H1 (cell line): ENCODE data around the gene PTBP3. TPM values are rescaled to one million over a fixed set of nuclear protein-coding genes. Genes with fewer than 3 reads are reported as not detected.

Experiments used
- CTCF ChIA-PET: fragments of 300-600 bp; sonication (Branson Sonifier 250); formaldehyde crosslinking; loops from one replicate; lab custom pipeline; 2021; ENCODE audit not compliant: partially characterized antibody; lab: Charles Lee
- POLR2A ChIA-PET: fragments of 300-600 bp; sonication (Branson Sonifier 250); formaldehyde crosslinking; loops from one replicate; lab custom pipeline; 2021; ENCODE audit warnings: inconsistent platforms; ENCODE audit not compliant: partially characterized antibody; lab: Charles Lee
- DNase-seq, 2 experiments: peaks; one replicate each; pipeline versions ENCODE4 v3.0.0 to v3.0.0-alpha.2; 2010 to 2022; ENCODE audit warnings: low spot score in 2 of 2, low read depth in 1 of 2, mixed read lengths in 1 of 2
- FAIRE-seq: peaks from 2 replicates; lab custom pipeline; 2011; peaks lifted over from hg19 to GRCh38; lab: Jason Lieb, UNC
- H2AFZ ChIP-seq: 2 replicates; pipeline ENCODE4 v1.8.1; 2012; ENCODE audit warnings: low read length, inconsistent platforms
- H2AK5ac ChIP-seq: 2 replicates; pipeline ENCODE4 v1.6.1; 2013; ENCODE audit warnings: low read depth, low read length
- H2BK120ac ChIP-seq: replicated peaks from 2 replicates; pipeline ENCODE3; 2013; ENCODE audit warnings: low read depth, low read length, inconsistent platforms
- H2BK12ac ChIP-seq: 2 replicates; pipeline ENCODE4 v1.6.1; 2013; ENCODE audit warnings: low read depth, low read length
- H2BK15ac ChIP-seq: 2 replicates; pipeline ENCODE4 v1.6.1; 2013; ENCODE audit warnings: low read length
- H2BK20ac ChIP-seq: 2 replicates; pipeline ENCODE4 v1.6.1; 2013; ENCODE audit warnings: low read length
- H2BK5ac ChIP-seq: 2 replicates; pipeline ENCODE4 v1.6.1; 2013; ENCODE audit warnings: low read depth, low read length
- H3K14ac ChIP-seq: 2 replicates; pipeline ENCODE4 v1.6.1; 2013; ENCODE audit warnings: inconsistent platforms; ENCODE audit not compliant: insufficient read length
- H3K18ac ChIP-seq: 2 replicates; pipeline ENCODE4 v1.6.1; 2013; ENCODE audit warnings: low read length; ENCODE audit errors: extremely low read depth
- H3K23ac ChIP-seq: 2 replicates; pipeline ENCODE4 v1.6.1; 2013; ENCODE audit warnings: inconsistent platforms; ENCODE audit not compliant: insufficient read length
- H3K23me2 ChIP-seq: 2 replicates; pipeline ENCODE4 v1.6.1; 2013; ENCODE audit warnings: low read depth, low read length
- H3K27ac ChIP-seq: 2 replicates; pipeline ENCODE4 v1.6.1; 2011; ENCODE audit warnings: low read depth, low read length, inconsistent platforms
- H3K27me3 ChIP-seq, 4 experiments: replicated peaks in 1 of 4; 1 replicate in 1 of 4; 2 replicates in 3 of 4; pipeline versions ENCODE4 v1.6.1 to v1.8.1; 2011 to 2013; ENCODE audit warnings: low read length in 3 of 4, mild to moderate bottlenecking in 3 of 4, inconsistent platforms in 2 of 4, mixed read lengths in 2 of 4, moderate library complexity in 1 of 4; ENCODE audit not compliant: control insufficient read depth in 3 of 4, insufficient read depth in 3 of 4; ENCODE audit errors: extremely low read depth in 1 of 4
- H3K36me3 ChIP-seq, 4 experiments: 2 replicates each; pipeline versions ENCODE4 v1.6.1 to v1.8.1; 2011 to 2013; ENCODE audit warnings: mild to moderate bottlenecking in 4 of 4, low read length in 3 of 4, moderate library complexity in 2 of 4, control low read depth in 1 of 4, inconsistent platforms in 1 of 4; ENCODE audit not compliant: insufficient read depth in 4 of 4, control insufficient read depth in 2 of 4
- H3K4ac ChIP-seq: replicated peaks from 2 replicates; pipeline ENCODE3; 2013; ENCODE audit warnings: low read length, low read depth, mixed read lengths, inconsistent platforms; ENCODE audit not compliant: insufficient read length
- H3K4me1 ChIP-seq, 4 experiments: replicated peaks in 1 of 4; 1 replicate in 1 of 4; 2 replicates in 3 of 4; pipeline versions ENCODE4 v1.6.1 to v1.8.1; 2011 to 2013; ENCODE audit warnings: low read length in 3 of 4, inconsistent platforms in 2 of 4, mixed read lengths in 1 of 4; ENCODE audit not compliant: insufficient read depth in 4 of 4, control insufficient read depth in 3 of 4
- H3K4me2 ChIP-seq, 2 experiments: 2 replicates each; pipeline versions ENCODE4 v1.6.1 to v1.8.1; 2011 to 2013; ENCODE audit warnings: low read depth in 2 of 2, low read length in 2 of 2, control low read depth in 1 of 2, inconsistent platforms in 1 of 2, mild to moderate bottlenecking in 1 of 2; ENCODE audit not compliant: insufficient read depth in 1 of 2
- H3K4me3 ChIP-seq, 4 experiments: fragments of 200-600, 300-600 bp in 1 of 4; sonication (generic), shearing (Covaris generic), sonication (Bioruptor Twin) in 1 of 4; 2 replicates each; pipeline versions ENCODE4 v1.5.1 to v1.8.1; 2011 to 2016; ENCODE audit warnings: low read length in 4 of 4, low read depth in 3 of 4, control low read depth in 2 of 4, inconsistent platforms in 2 of 4, mild to moderate bottlenecking in 2 of 4, mixed read lengths in 1 of 4, moderate library complexity in 1 of 4; ENCODE audit not compliant: insufficient read depth in 2 of 4; ENCODE audit errors: extremely low read depth in 1 of 4
- H3K56ac ChIP-seq: replicated peaks from 2 replicates; pipeline ENCODE3; 2013; ENCODE audit warnings: low read depth, mild to moderate bottlenecking, mixed read lengths, low read length, inconsistent platforms; ENCODE audit not compliant: insufficient read length
- H3K79me1 ChIP-seq: 2 replicates; pipeline ENCODE4 v1.6.1; 2013; ENCODE audit warnings: low read depth, low read length, control low read depth
- H3K79me2 ChIP-seq, 2 experiments: 2 replicates each; pipeline versions ENCODE4 v1.6.1 to v1.8.1; 2012 to 2013; ENCODE audit warnings: low read length in 2 of 2, mild to moderate bottlenecking in 2 of 2, inconsistent platforms in 1 of 2; ENCODE audit not compliant: insufficient read depth in 2 of 2, control insufficient read depth in 1 of 2
- H3K9ac ChIP-seq, 4 experiments: replicated peaks in 1 of 4; 1 replicate in 1 of 4; 2 replicates in 3 of 4; pipeline versions ENCODE4 v1.6.1 to v1.8.1; 2011 to 2013; ENCODE audit warnings: low read depth in 3 of 4, low read length in 3 of 4, control low read depth in 2 of 4, mild to moderate bottlenecking in 2 of 4, moderate library complexity in 2 of 4, inconsistent platforms in 1 of 4; ENCODE audit errors: extremely low read depth in 1 of 4
- H3K9me3 ChIP-seq, 2 experiments: 2 replicates each; pipeline versions ENCODE4 v1.6.1 to v1.8.1; 2012 to 2013; ENCODE audit warnings: mild to moderate bottlenecking in 2 of 2, moderate library complexity in 2 of 2, control low read depth in 1 of 2, inconsistent platforms in 1 of 2, low read depth in 1 of 2, low read length in 1 of 2, mixed read lengths in 1 of 2; ENCODE audit not compliant: insufficient read depth in 2 of 2
- H4K20me1 ChIP-seq, 2 experiments: replicated peaks in 1 of 2; 2 replicates each; pipeline versions ENCODE3 to v1.8.1; 2011 to 2013; ENCODE audit warnings: inconsistent platforms in 2 of 2, low read length in 2 of 2, mild to moderate bottlenecking in 1 of 2; ENCODE audit not compliant: insufficient read depth in 2 of 2, control insufficient read depth in 1 of 2
- H4K5ac ChIP-seq: 2 replicates; pipeline ENCODE4 v1.6.1; 2013; ENCODE audit warnings: low read length, low read depth, mixed read lengths, inconsistent platforms; ENCODE audit not compliant: insufficient read length
- H4K8ac ChIP-seq: 2 replicates; pipeline ENCODE4 v1.8.0; 2013; ENCODE audit warnings: mild to moderate bottlenecking, moderate library complexity, low read length, inconsistent platforms; ENCODE audit not compliant: insufficient read depth; ENCODE audit errors: extremely low read depth
- H4K91ac ChIP-seq: replicated peaks from 2 replicates; pipeline ENCODE3; 2013; ENCODE audit warnings: low read length, mixed read lengths, inconsistent platforms; ENCODE audit not compliant: insufficient read length
- CHD2 ChIP-seq: IDR thresholded peaks from 2 replicates; pipeline ENCODE4 v1.6.1; 2012; ENCODE audit warnings: low read length, improper control_type of control experiment
- PHF8 ChIP-seq: fragments of 200-600 bp; sonication (generic); conservative IDR thresholded peaks from 2 replicates; pipeline ENCODE4 v1.7.1; 2012; ENCODE audit warnings: low read depth, mild to moderate bottlenecking, inconsistent platforms, low read length, moderate library complexity
- WGBS, 2 experiments: shearing (Covaris generic) in 1 of 2; methylation state at CpG; one replicate each; pipeline versions ENCODE4 v1.1.6 to v1.1.7; 2013 to 2015; ENCODE audit warnings: low lambda C conversion rate in 2 of 2, mixed read lengths in 2 of 2, inconsistent platforms in 1 of 2, low coverage in 1 of 2, missing lambda C conversion rate in 1 of 2; ENCODE audit not compliant: insufficient replicate concordance in 2 of 2, insufficient coverage in 1 of 2, insufficient read length in 1 of 2; ENCODE audit errors: extremely low coverage in 1 of 2, missing lambda C conversion rate in 1 of 2; 5-methylcytosine and 5-hydroxymethylcytosine counted together
- polyA plus RNA-seq, 7 experiments: library from polyadenylated mRNA; depleted of rRNA in 3 of 7; stranded (reverse) in 5 of 7; unstranded in 2 of 7; fragments of >200 nt in 5 of 7; fragments of 200-250 nt in 2 of 7; gene quantifications; 1 replicate in 5 of 7; 2 replicates in 1 of 7; 4 replicates in 1 of 7; pipeline versions ENCODE4 v1.2.1 to v1.2.3, GENCODE V29; 2011 to 2013; ENCODE audit warnings: missing spikeins in 2 of 7, mixed read lengths in 2 of 7
- total RNA-seq: library from RNA; stranded (reverse); fragmentation: NEBNext Ultra II Directional; extraction: Animal tissue kit (Norgen Biotek cat#: 25700); gene quantifications from 2 replicates; pipeline ENCODE4 v1.2.1, GENCODE V29; 2021

PTBP3 gene
- total and polyA plus RNA-seq, 2 of the 8 experiments (the other 6 are each of a cell fraction or from before 2014, with no cell fraction given), result 51.0 to 124 TPM

DNA sequence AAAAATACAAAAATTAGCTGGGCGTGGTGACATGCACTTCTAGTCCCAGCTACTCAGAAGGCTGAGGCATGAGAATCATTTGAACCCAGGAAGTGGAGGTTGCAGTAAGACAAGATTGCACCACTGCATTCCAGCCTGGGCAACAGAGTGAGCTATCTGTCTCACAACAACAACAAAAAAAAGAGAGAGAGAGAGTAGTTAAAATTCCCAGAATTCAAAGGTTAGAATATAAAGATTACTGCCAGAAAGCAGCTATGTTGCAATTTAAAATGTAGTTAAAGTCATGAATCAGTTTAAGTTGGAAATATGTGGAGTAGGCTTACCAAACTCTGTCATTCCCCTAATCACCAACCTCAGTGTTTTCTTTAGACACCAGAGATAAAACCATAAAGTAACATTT, 99.7 kb downstream of the PTBP3 start:
- TF ChIP-seq PHF8, result no peak
- TF ChIP-seq CHD2, result no peak
- Histone ChIP-seq H3K4me1 (no peaks in the 10 kb centered on the region; a peak in 1 of 7 replicates), H2BK5ac (no peak overlapping the region), H3K4me3 (no peak overlapping the region), H2AK5ac (no peak overlapping the region), H3K56ac (no peak overlapping the region), H3K4me2 (no peak overlapping the region), H2BK12ac (no peak overlapping the region), H3K36me3 (peaks cover 0 to 4% (median 0%) of the 10 kb centered on the region in 4 experiments; a peak in 2 of 8 replicates), H3K4ac (no peak overlapping the region), H2BK20ac (no peak overlapping the region), H4K8ac (no peak overlapping the region), H3K23ac (no peak overlapping the region), H3K23me2 (no peaks in the 10 kb centered on the region), H2BK120ac (no peak overlapping the region), H3K9ac (no peak overlapping the region), H3K9me3 (no peaks in the 10 kb centered on the region), H3K18ac (no peak overlapping the region), H4K5ac (no peak overlapping the region), H3K27ac (no peak overlapping the region), H3K27me3 (no peaks in the 10 kb centered on the region), H2BK15ac (no peak overlapping the region), H3K79me1 (no peaks in the 10 kb centered on the region), H3K14ac (no peak overlapping the region), H3K79me2 (no peaks in the 10 kb centered on the region), H4K91ac (no peak overlapping the region), H2AFZ (no peak overlapping the region), H4K20me1 (no peaks in the 10 kb centered on the region)
- POLR2A ChIA-PET, result no interaction called here
- DNase-seq (no peak), FAIRE-seq (no peak)
- WGBS, 2 experiments, result 81% methylated on average over 1 of the region's 1 CpG; no CpG with 5 or more reads in 1 of the 2 experiments
- CTCF ChIA-PET, result interaction anchor here (0.7 to 1.6 kb wide), 5 partner anchors 23 to 133 kb away, joined by 3 to 5 read pairs (median 3); partner anchors contain the start of gene PTBP3
